D721Med (cell line): Measurements from ENCODE around the gene OST4.
A peak's percentile ranks its signal among the peaks of the same experiment; 100 is the strongest.
"Not testable (repeated sequence)": the region's sequence is repeated elsewhere in the genome, so short reads cannot be mapped to it uniquely, and the experiment has no call there.

ENCODE experiments used
- DNase-seq: peaks from one replicate; pipeline ENCODE4 v3.0.0; 2011; ENCODE audit warnings: low spot score; ENCODE audit not compliant: insufficient read length
- FAIRE-seq: peaks from 2 replicates; lab custom pipeline; 2011; peaks lifted over from hg19 to GRCh38; lab: Jason Lieb, UNC
- TF ChIP-seq, protein P1 (sequence below): IDR thresholded peaks from 2 replicates; pipeline ENCODE4 v1.5.1; 2012; ENCODE audit warnings: mild to moderate bottlenecking, control low read depth; ENCODE audit not compliant: insufficient read depth; ENCODE audit errors: missing control alignments

Gene OST4

GRCh38 chr2:27080140-27080469, 8.7 kb upstream of the OST4 start:
- no peak for DNase-seq
- TF ChIP-seq, protein P1, sequence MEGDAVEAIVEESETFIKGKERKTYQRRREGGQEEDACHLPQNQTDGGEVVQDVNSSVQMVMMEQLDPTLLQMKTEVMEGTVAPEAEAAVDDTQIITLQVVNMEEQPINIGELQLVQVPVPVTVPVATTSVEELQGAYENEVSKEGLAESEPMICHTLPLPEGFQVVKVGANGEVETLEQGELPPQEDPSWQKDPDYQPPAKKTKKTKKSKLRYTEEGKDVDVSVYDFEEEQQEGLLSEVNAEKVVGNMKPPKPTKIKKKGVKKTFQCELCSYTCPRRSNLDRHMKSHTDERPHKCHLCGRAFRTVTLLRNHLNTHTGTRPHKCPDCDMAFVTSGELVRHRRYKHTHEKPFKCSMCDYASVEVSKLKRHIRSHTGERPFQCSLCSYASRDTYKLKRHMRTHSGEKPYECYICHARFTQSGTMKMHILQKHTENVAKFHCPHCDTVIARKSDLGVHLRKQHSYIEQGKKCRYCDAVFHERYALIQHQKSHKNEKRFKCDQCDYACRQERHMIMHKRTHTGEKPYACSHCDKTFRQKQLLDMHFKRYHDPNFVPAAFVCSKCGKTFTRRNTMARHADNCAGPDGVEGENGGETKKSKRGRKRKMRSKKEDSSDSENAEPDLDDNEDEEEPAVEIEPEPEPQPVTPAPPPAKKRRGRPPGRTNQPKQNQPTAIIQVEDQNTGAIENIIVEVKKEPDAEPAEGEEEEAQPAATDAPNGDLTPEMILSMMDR = no peak
- no peak for FAIRE-seq

DNA sequence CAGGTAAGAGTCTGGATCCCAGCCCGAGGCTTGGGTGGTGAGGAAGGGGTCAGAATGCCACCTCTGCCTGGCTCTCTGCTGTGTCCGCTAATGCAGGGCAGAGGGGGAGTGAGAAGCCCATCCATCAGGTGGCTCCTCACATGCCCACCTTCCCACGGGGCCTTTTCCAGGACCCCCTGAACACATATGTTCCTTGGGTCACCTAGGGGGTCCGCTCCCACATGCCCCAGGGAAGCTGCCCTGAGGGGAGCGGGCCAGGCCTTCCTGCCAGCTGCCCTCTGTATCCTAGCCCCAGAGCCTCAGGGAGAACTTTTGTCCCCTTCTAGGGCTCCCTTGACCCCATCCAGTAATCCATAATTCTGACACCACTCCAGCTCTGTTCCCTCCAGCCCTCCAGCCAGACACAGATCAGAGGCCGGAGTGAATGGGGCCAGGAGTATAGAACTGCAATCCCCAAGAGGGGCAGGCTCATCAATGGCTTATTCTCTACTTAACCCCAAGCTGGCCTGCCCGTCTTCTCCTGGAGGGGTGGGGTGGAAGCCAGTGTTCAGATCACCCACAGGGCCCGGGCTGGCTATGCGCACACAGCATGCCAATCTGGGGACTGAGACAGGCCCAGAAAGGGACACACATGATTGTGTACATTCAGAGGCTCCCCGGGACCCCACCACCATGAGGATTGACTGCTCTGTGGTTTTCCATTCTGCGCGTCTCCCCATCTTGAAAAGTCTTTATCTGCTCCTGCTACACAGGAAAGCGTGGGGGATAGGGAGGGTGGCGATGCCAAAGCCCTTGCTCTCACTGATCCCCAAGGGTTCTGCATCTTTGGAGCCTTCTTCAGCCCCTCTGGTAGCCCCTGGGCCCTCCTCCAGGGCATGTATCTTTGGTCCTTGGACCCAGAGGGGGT, 8.0 kb upstream of the OST4 start:
- DNase-seq = peak; percentile 78
- FAIRE-seq = no peak
- TF ChIP-seq, protein P1 = no peak

DNA sequence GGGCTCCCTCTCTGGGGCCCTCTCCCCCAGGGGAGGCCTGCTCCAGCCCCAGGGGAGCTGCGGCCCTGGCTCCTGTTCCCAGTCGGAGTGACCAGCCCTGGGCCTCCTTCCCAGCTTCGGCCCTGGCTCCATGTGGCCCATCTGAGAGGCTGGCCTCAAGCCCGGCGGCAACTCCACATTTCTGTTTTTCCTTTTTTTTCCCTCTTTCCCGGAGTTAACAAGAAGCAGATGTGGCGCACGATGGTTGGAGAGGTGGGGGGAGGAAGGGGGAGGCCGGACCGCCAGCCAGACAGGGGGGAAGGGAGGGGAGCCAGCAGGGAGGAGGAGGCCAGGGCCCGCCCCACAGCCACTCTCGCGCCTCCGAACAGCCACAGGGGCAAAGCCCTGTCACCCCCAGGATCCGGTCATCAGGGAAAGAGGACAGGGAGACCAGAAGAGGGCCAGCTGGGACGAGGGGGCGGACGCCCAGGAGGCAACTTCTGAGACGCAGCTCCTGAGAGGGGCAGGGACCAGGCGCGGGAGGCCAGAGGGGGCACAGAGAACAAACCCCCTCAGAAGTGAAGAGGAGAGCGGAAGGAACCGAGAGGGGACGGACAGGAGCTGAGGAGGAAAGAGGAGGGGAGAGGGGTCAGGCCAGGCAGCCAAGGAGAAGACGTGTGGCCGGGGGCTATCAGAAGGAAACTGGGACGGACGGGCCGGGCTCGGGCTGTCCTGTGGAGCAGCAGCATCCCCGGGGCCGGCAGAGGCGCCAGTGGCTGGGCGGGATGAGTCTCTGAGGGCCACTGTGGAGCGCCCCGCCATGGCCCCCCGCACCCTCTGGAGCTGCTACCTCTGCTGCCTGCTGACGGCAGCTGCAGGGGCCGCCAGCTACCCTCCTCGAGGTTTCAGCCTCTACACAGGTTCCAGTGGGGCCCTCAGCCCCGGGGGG, 7.1 kb upstream of the OST4 start, which contains the start of gene EMILIN1:
TSS of gene EMILIN1 (plus strand) at position 349 of the 928 bp plus-strand sequence. CDS start at position 800, 451 bp downstream.
- FAIRE-seq = no peak
- TF ChIP-seq, protein P1 = no peak

DNA sequence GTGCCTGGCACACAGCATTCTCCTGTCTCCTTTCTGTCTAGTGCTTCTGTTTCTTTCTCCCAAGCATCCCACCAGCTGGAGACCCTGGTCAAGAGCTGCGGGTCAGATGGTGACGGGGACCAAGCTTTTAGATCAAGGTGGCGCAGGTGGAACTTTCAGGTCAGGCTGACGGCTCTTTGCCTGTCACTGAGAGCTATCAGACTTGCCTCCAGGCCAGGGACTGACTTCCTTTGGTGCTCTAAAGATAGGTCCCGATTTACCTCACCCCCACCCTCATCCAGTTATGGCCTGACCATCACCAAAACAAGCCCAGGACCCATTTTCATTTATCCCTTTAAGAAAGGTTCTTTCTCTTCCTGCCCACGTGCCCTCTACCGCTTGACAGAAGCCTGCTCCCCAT, 5.8 kb upstream of the OST4 start:
- TF ChIP-seq, protein P1 = no peak
- DNase-seq = no peak
- no peak for FAIRE-seq

More for the DNA sequence above, 7.1 kb upstream of the OST4 start, which contains the start of gene EMILIN1:
- no peak for DNase-seq

- DNase-seq = no peak
- TF ChIP-seq, protein P1 = no peak
- no peak for FAIRE-seq
These were observed 4.9 kb upstream of the OST4 start for GRCh38 chr2:27076323-27076722.

- FAIRE-seq, DNase-seq: not testable (repeated sequence)
These were observed 4.1 kb upstream of the OST4 start for GRCh38 chr2:27075566-27075871.

GRCh38 chr2:27074738-27075565, 3.5 kb upstream of the OST4 start:
- TF ChIP-seq, protein P1 = no peak
- DNase-seq (no peak), FAIRE-seq (no peak)
